ENCODE results near the gene FLOT1.

The FLOT1 gene

GRCh38 chr6:30678964-30679726, 63.3 kb downstream of the FLOT1 start:
- DNase-seq: peak; percentile 97

Measured in activated effector memory CD4-positive, alpha-beta T cell treated with anti-CD3 and anti-CD28 coated beads, Interleukin-2, amount 50 U/mL, for 16 hours (primary cell).